ENCODE data around the gene HIPK2. TPM values are rescaled to one million over a fixed set of nuclear protein-coding genes. Genes with fewer than 3 reads are reported as not detected.
"Not testable (repeated sequence)": the region's sequence is repeated elsewhere in the genome, so short reads cannot be mapped to it uniquely, and the experiment has no call there.

Gene HIPK2
- total RNA-seq, 2 experiments from 2014 or later = 17.3 to 17.6 TPM

- no peak for TF ChIP-seq CTCF (IDR thresholded peaks at IDR 0.05)
- H3K4me1 Mint-ChIP-seq (ENCODE audit: low read depth) = no peaks in the 10 kb centered on the region
- ATAC-seq = no peak
These were observed 219.8 kb downstream of the HIPK2 start for GRCh38 chr7:139557857-139558581.

GRCh38 chr7:139553991-139554700, 223.7 kb downstream of the HIPK2 start:
- CTCF ChIA-PET = interaction anchor here (0.9 kb wide), 1 partner anchor 49 kb away, joined by 3 read pairs; no protein-coding TSS in a partner anchor
- POLR2A ChIA-PET; H3K4me3 Mint-ChIP-seq; H3K9me3 Mint-ChIP-seq; intact Hi-C loops (cut with micrococcal nuclease); ATAC-seq; H3K4me1 Mint-ChIP-seq (ENCODE audit: low read depth); DNase-seq; H3K27me3 Mint-ChIP-seq; H3K27ac Mint-ChIP-seq; H3K36me3 Mint-ChIP-seq (ENCODE audit: low read depth): not testable (repeated sequence)

More at GRCh38 chr7:139557857-139558581, 219.8 kb downstream of the HIPK2 start:
- Mint-ChIP-seq H3K36me3 (ENCODE audit: low read depth) (no peaks in the 10 kb centered on the region), H3K27ac (no peak overlapping the region), H3K4me3 (no peak overlapping the region), H3K27me3 (peaks cover 6% of the 10 kb centered on the region), H3K9me3 (no peaks in the 10 kb centered on the region)
- DNase-seq = no peak
- ChIA-PET CTCF (interaction anchor here (1.5 kb wide), 1 partner anchor 9 kb away, joined by 4 read pairs; no protein-coding TSS in a partner anchor), POLR2A (interaction anchor here (0.6 kb wide), 1 partner anchor 204 kb away, joined by 4 read pairs; no protein-coding TSS in a partner anchor)
- intact Hi-C loops (cut with micrococcal nuclease) = no loop called here

GRCh38 chr7:139548302-139549028, 229.3 kb downstream of the HIPK2 start:
- CTCF ChIA-PET = interaction anchor here (0.9 to 1.4 kb wide), 3 partner anchors 9 to 406 kb away, joined by 3 to 4 read pairs (median 4); no protein-coding TSS in a partner anchor
- TF ChIP-seq CTCF (IDR thresholded peaks at IDR 0.05) = no peak
- Mint-ChIP-seq H3K36me3 (ENCODE audit: low read depth) (no peaks in the 10 kb centered on the region), H3K27ac (no peak overlapping the region), H3K4me1 (ENCODE audit: low read depth) (no peaks in the 10 kb centered on the region), H3K4me3 (no peak overlapping the region), H3K9me3 (no peaks in the 10 kb centered on the region), H3K27me3 (no peaks in the 10 kb centered on the region)
- intact Hi-C loops (cut with micrococcal nuclease) = no loop called here
- ATAC-seq (no peak), DNase-seq (no peak)
- POLR2A ChIA-PET = no interaction called here

GRCh38 chr7:139544645-139545044, 233.2 kb downstream of the HIPK2 start:
- POLR2A ChIA-PET = no interaction called here
- no peaks in the 10 kb centered on the region for H3K27me3 Mint-ChIP-seq
- no peaks in the 10 kb centered on the region for H3K4me1 Mint-ChIP-seq (ENCODE audit: low read depth)
- H3K27ac Mint-ChIP-seq = no peak overlapping the region
- DNase-seq (no peak), ATAC-seq (no peak)
- intact Hi-C loops (cut with micrococcal nuclease) = no loop called here
- H3K9me3 Mint-ChIP-seq = no peaks in the 10 kb centered on the region
- no peaks in the 10 kb centered on the region for H3K36me3 Mint-ChIP-seq (ENCODE audit: low read depth)
- TF ChIP-seq CTCF (IDR thresholded peaks at IDR 0.05) = no peak
- CTCF ChIA-PET = no interaction called here
- no peak overlapping the region for H3K4me3 Mint-ChIP-seq

- no peaks in the 10 kb centered on the region for H3K4me1 Mint-ChIP-seq (ENCODE audit: low read depth)
- no peak for TF ChIP-seq CTCF (IDR thresholded peaks at IDR 0.05)
- H3K4me3 Mint-ChIP-seq = no peak overlapping the region
- H3K36me3 Mint-ChIP-seq (ENCODE audit: low read depth) = no peaks in the 10 kb centered on the region
- DNase-seq = peak; percentile 9
- POLR2A ChIA-PET = no interaction called here
- no peak overlapping the region for H3K27ac Mint-ChIP-seq
- no peaks in the 10 kb centered on the region for H3K27me3 Mint-ChIP-seq
- CTCF ChIA-PET = no interaction called here
- intact Hi-C loops (cut with micrococcal nuclease) = no loop called here
- H3K9me3 Mint-ChIP-seq = no peaks in the 10 kb centered on the region
- no peak for ATAC-seq
These were observed 233.8 kb downstream of the HIPK2 start for GRCh38 chr7:139543801-139544603.

All from activated CD8-positive, alpha-beta T cell treated with anti-CD3 and anti-CD28 coated beads for 36 hours (primary cell).